ENCODE measurements around the gene PLXNA2.

PLXNA2 gene

DNA sequence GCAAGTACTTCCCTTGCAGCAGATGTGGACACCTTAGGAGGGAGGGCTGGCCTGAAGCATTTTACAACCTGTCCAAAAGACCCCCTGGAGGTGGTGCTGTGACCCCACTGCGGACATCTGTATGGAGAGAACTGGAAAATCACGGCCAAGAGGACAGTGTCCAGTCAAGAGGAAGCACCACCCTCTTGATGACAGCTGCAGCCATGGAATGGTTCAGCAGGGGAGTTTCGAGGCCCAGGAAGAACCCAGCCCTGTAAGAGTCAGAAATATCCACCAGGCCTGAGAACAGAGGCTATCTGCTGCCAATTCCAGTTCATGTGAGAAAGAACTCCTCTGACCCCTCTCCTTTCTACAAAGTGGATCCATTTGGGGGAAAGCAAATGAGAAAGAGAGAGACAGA, 126.8 kb downstream of the PLXNA2 start:
- Mint-ChIP-seq H3K9me3 (no peaks in the 10 kb centered on the region), H3K27ac (no peak overlapping the region), H3K4me1 (no peaks in the 10 kb centered on the region), H3K27me3 (no peaks in the 10 kb centered on the region), H3K4me3 (no peak overlapping the region)
- no peak for DNase-seq
- no peak for ATAC-seq

DNA sequence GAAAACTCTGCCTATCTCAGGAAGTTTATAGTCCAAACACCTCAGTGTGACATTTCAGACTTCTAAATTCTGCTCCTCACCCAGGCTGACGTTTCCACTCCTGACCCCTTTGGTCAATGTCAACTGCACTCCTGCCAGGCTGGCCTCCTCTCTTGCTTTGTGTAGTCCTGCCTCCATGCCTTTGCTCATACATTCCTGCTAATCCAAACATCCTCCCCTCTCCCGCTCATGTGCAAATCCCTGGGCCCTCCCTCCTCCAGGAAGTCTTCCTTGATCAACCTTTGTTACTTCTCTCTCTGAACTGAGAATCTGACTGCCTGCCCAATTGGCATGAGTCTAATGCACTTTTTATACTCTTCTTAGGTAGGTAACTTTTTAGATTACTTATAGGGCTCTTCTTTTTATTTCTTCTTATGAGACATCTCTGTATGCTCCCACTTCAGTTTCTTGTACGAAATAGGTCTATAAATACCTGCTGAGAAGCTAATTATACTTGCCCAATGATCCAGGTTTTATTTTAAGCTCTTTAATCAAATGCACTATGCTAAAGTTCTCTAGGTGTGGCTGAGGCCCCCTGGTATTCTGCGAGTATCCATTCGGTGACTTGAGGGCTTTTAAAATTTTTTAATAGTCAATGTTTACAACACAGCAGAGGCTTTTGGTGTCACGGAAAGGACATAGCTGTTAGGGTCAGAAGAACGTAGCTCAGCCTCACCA, 128.1 kb downstream of the PLXNA2 start:
- Mint-ChIP-seq H3K9me3 (no peaks in the 10 kb centered on the region), H3K27ac (no peak overlapping the region), H3K27me3 (no peaks in the 10 kb centered on the region), H3K4me3 (no peak overlapping the region), H3K4me1 (no peaks in the 10 kb centered on the region)
- ATAC-seq (no peak), DNase-seq (no peak)

GRCh38 chr1:208113011-208113410, 131.2 kb downstream of the PLXNA2 start:
- no peaks in the 10 kb centered on the region for H3K9me3 Mint-ChIP-seq
- no peak overlapping the region for H3K4me3 Mint-ChIP-seq
- H3K4me1 Mint-ChIP-seq: no peaks in the 10 kb centered on the region
- ATAC-seq (no peak), DNase-seq (no peak)
- H3K27ac Mint-ChIP-seq: no peak overlapping the region
- H3K27me3 Mint-ChIP-seq: no peaks in the 10 kb centered on the region

DNA sequence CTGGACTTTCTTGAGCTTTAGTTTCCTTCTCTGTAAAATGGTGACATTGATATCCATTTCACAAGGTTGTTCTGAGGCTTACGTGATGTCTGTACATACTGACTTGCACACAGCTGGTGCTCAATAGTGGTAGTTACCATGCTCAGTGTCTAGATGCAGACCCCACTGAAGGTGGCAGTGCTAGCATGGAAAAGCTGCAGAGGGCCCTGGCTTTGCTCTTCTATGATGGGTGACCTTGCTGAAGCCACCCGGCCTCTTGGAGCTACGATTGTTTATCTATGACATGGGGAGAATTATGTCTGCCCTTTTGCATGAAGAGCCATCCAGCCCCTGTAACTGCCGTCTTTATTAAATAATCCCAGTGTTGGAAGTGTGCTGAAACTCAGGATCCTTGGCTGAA, 131.8 kb downstream of the PLXNA2 start:
- no peaks in the 10 kb centered on the region for H3K27me3 Mint-ChIP-seq

DNA sequence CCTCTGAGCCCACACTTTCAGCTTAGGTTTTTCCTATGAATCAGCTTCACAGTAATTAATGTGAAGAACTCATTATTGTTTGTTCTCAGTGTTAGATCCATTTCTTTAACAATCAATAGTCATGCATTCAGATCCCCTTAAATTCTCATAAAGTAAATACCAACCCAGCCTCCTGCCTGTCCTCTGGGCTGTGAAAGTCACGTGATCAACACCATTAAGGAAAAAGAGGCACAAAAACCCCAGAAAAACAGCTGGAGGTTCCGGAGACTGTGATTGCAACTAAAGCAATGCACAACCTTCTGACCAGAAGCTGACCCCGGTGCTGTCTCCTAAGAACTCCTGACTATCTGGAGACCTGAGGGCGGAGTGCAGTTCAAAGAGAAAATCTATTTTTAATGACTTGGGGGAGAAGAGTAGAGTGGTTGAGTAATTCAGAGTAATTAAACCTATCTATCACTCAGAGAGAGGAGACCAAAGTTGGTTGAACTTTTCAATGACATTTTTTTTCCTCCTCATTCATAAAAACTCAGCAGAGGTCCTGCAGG, 132.5 kb downstream of the PLXNA2 start:
- Mint-ChIP-seq H3K27ac (peak overlapping the region in 1 of 2 donors; percentile 43), H3K27me3 (no peaks in the 10 kb centered on the region), H3K9me3 (no peaks in the 10 kb centered on the region), H3K4me1 (no peaks in the 10 kb centered on the region), H3K4me3 (no peak overlapping the region)
- DNase-seq: no peak
- no peak for ATAC-seq

More for the DNA sequence above, 131.8 kb downstream of the PLXNA2 start:
- no peak for ATAC-seq
- DNase-seq: no peak
- H3K9me3 Mint-ChIP-seq: no peaks in the 10 kb centered on the region
- no peaks in the 10 kb centered on the region for H3K4me1 Mint-ChIP-seq
- H3K4me3 Mint-ChIP-seq: no peak overlapping the region
- H3K27ac Mint-ChIP-seq: no peak overlapping the region

DNA sequence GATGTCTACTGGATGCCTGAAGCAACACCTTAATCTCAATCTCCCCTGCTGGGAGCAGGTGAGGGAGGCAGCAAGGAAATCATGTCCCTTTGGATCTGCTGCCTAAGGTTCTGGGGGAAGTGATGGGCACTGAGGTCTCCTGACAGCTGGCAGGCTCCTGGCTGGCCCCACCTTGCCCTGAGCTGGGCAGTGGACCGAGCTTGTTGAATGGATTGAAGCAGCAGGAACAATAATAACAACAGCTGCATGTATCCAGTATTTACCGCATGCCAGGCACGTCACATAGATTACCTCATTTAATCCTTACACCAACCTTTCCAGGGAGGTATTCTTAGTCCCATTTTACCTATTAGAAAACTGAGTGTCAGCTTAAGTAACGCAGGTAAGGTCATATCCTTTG, 133.9 kb downstream of the PLXNA2 start:
- H3K4me1 Mint-ChIP-seq: no peaks in the 10 kb centered on the region

DNA sequence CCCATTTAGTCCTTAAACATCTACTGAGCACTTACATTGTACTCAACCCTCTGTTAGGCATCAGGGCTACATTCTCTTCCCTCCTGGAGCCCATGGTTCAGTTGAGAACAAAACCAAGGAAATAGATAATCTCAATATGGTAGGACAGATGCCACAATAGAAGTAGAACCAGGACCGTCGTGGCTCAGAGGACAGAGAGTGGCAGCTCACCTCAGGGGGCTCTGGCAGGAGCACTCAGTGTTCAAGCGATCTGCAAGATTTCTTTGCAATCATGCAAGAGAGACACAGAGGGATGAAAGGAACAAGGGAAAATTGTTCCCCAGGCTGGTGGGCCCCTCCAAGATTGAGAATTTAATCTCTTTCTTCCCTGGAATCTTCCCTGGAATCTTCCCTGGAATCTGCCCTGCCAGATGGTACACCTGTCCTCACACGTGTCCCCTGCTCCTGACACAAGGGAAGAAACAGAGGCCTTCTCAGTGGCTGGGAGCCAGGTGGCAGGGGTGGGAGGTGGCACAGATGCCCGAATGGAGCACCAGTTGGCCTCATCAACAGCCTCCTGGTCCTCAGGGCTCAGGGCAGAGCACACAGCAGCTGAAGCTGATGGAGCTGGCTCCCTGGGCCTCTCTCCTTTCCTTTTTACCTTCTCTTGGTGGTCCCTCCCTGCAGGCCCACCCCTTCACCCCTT, 135.4 kb downstream of the PLXNA2 start:
- DNase-seq (no peak), ATAC-seq (no peak)
- Mint-ChIP-seq H3K4me1 (no peaks in the 10 kb centered on the region), H3K4me3 (no peak overlapping the region), H3K27me3 (no peaks in the 10 kb centered on the region), H3K9me3 (no peaks in the 10 kb centered on the region), H3K27ac (no peak overlapping the region)

More for the DNA sequence above, 133.9 kb downstream of the PLXNA2 start:
- ATAC-seq: no peak
- Mint-ChIP-seq H3K27me3 (no peaks in the 10 kb centered on the region), H3K9me3 (no peaks in the 10 kb centered on the region), H3K27ac (no peak overlapping the region), H3K4me3 (no peak overlapping the region)
- no peak for DNase-seq

GRCh38 chr1:208108213-208108608, 136.0 kb downstream of the PLXNA2 start:
- ATAC-seq (no peak), DNase-seq (no peak)
- Mint-ChIP-seq H3K4me3 (no peak overlapping the region), H3K27ac (no peak overlapping the region), H3K27me3 (no peaks in the 10 kb centered on the region), H3K4me1 (no peaks in the 10 kb centered on the region), H3K9me3 (no peaks in the 10 kb centered on the region)

DNA sequence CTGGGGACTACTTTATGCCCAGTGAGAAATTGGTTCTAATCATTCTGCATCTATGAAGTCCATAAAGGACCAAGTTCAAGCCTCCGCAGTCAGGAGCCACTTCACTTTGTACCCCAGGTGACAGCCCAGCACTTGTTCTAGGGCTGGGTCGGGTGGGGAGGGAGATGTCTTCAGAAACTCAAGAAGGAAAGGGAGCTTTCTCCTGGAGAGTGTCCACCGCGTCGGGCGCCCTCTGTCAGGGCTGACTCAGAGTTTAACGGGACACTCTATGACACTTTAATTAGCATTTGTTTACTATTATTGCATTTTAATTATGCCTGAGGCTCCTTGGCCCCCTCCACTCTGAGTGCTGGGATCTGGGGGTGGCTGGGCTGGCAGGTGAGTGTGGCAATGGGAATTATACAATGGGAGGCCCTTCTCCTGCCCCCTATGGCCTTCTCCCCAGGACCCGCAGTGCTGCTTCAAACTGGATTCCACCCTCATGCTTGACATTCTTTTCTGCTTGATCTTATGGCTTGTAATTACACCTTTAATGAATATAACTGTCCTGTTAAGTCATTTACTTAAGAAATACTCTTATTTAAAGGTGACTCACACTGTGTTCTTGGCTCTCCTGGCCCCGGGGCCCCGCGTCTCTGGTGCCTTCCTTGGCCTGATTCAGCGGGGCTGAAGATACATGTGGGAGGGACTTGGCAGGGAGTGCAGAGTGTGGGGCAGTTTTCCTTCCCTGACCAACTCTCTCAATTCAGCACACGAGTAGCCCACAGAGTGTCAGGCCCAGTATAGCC, 136.6 kb downstream of the PLXNA2 start:
- Mint-ChIP-seq H3K4me3 (no peak overlapping the region), H3K9me3 (no peaks in the 10 kb centered on the region), H3K27ac (no peak overlapping the region), H3K27me3 (no peaks in the 10 kb centered on the region), H3K4me1 (no peaks in the 10 kb centered on the region)
- DNase-seq: no peak
- no peak for ATAC-seq

DNA sequence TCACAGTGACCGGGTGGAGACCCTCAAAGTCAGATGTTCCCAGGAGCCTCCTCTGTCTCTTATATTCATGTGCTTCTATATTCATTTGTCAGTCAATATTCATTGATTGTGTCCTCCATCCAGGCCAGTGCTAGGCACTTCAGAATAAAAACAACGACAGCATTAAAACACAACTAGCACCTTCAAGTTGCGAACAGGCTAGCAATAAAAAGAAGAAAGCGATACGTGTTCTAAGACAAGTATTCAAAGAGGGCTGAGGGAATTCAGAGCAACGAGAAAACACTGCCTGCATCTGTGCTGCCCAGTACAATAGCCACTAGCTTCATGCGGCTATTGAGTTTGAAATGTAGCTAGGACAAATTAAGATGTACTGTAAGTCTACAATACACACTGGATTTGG, 138.0 kb downstream of the PLXNA2 start:
- H3K4me3 Mint-ChIP-seq: no peak overlapping the region
- DNase-seq (no peak), ATAC-seq (no peak)
- H3K9me3 Mint-ChIP-seq: no peaks in the 10 kb centered on the region
- no peak overlapping the region for H3K27ac Mint-ChIP-seq
- H3K4me1 Mint-ChIP-seq: no peaks in the 10 kb centered on the region
- H3K27me3 Mint-ChIP-seq: no peaks in the 10 kb centered on the region

- H3K4me1 Mint-ChIP-seq: no peaks in the 10 kb centered on the region
- no peak for DNase-seq
- no peaks in the 10 kb centered on the region for H3K27me3 Mint-ChIP-seq
- H3K9me3 Mint-ChIP-seq: no peaks in the 10 kb centered on the region
- ATAC-seq: no peak
- H3K27ac Mint-ChIP-seq: no peak overlapping the region
- no peak overlapping the region for H3K4me3 Mint-ChIP-seq
Observed at GRCh38 chr1:208105756-208106155, 138.4 kb downstream of the PLXNA2 start.

- DNase-seq: no peak
- no peak for ATAC-seq
- Mint-ChIP-seq H3K27ac (no peak overlapping the region), H3K4me1 (no peaks in the 10 kb centered on the region), H3K9me3 (no peaks in the 10 kb centered on the region), H3K4me3 (no peak overlapping the region), H3K27me3 (no peaks in the 10 kb centered on the region)
Observed at GRCh38 chr1:208103597-208104513, 140.3 kb downstream of the PLXNA2 start.

GRCh38 chr1:208101661-208102431, 142.3 kb downstream of the PLXNA2 start:
- no peaks in the 10 kb centered on the region for H3K4me1 Mint-ChIP-seq
- no peaks in the 10 kb centered on the region for H3K27me3 Mint-ChIP-seq
- no peak for DNase-seq
- H3K27ac Mint-ChIP-seq: no peak overlapping the region
- ATAC-seq: no peak
- H3K9me3 Mint-ChIP-seq: no peaks in the 10 kb centered on the region
- H3K4me3 Mint-ChIP-seq: no peak overlapping the region

DNA sequence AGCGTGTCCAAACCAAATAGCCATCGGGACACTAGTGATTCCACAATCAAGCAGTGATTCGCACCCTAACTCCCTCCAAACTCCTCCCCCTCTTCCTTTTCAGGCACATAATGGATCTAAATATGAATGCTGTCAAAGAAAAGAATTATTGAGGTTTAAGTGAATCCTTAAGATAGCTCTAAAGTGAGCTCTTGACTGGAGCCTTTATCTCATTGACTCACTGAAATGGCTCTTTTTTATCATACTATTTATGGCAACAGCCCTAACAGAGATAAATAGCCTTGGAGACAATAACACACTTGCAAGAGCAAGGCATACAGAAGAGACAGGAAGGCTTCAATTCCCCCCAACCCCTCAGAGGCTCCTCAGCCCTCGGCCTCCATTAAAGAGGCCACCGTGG, 143.3 kb downstream of the PLXNA2 start:
- H3K9me3 Mint-ChIP-seq: no peaks in the 10 kb centered on the region
- ATAC-seq (no peak), DNase-seq (no peak)
- no peaks in the 10 kb centered on the region for H3K27me3 Mint-ChIP-seq
- no peaks in the 10 kb centered on the region for H3K4me1 Mint-ChIP-seq
- no peak overlapping the region for H3K27ac Mint-ChIP-seq
- no peak overlapping the region for H3K4me3 Mint-ChIP-seq

Measured in stimulated activated naive CD8-positive, alpha-beta T cell treated with anti-CD3 and anti-CD28 coated beads, Interleukin-15, amount 100 ng/mL, for 72 hours (primary cell).